Peyer's patch (tissue), 4 donors: ENCODE measurements around the gene LIPC. TPM values are rescaled to one million over a fixed set of nuclear protein-coding genes. Genes with fewer than 3 reads are reported as not detected.

Experiments used
- DNase-seq, 3 donors: peaks; one replicate each; pipeline ENCODE4 v3.0.0-alpha.2; 2017 to 2019
- H3K27ac ChIP-seq, 4 donors: fragments of 200-600 bp; sonication (generic); one replicate each; pipeline ENCODE4 v1.5.1; 2016 to 2019
- H3K27me3 ChIP-seq, 2 donors: fragments of 200-600 bp; sonication (generic); one replicate each; pipeline ENCODE4 v1.5.1; 2019
- H3K36me3 ChIP-seq, 3 donors: fragments of 200-600 bp; sonication (generic); one replicate each; pipeline ENCODE4 v1.5.1; 2016 to 2019
- H3K4me1 ChIP-seq, 4 donors: fragments of 200-600 bp; sonication (generic); one replicate each; pipeline ENCODE4 v1.5.1; 2016 to 2019
- H3K4me3 ChIP-seq, 4 donors: fragments of 200-600 bp; sonication (generic); 1 replicate in 3 of 4; 2 replicates in 1 of 4; pipeline ENCODE4 v1.5.1; 2016 to 2019; ENCODE audit warnings: mild to moderate bottlenecking in 1 of 4
- H3K9me3 ChIP-seq, 4 donors: fragments of 200-600 bp; sonication (generic); one replicate each; pipeline ENCODE4 v1.5.1; 2016 to 2019; ENCODE audit warnings: mild to moderate bottlenecking in 1 of 4
- POLR2A ChIP-seq, 2 donors: fragments of 450-650 bp; IDR thresholded peaks; one replicate each; pipeline ENCODE4 v1.5.1; 2017; ENCODE audit warnings: antibody characterized with exemption in 2 of 2, mild to moderate bottlenecking in 2 of 2, moderate library complexity in 2 of 2
- total RNA-seq, 4 donors: library from RNA; depleted of rRNA; stranded (reverse); fragments of >200 nt; gene quantifications; one replicate each; pipeline ENCODE4 v1.1.0, GENCODE V29; 2016
- TF ChIP-seq, protein P1 (sequence below), 6 experiments: fragments of 450-650 bp in 4 of 6; fragments of 200-600 bp in 2 of 6; sonication (generic) in 1 of 6; IDR thresholded peaks; one replicate each; pipeline ENCODE4 v1.5.1; 2017 to 2019; ENCODE audit warnings: antibody characterized with exemption in 6 of 6, mild to moderate bottlenecking in 3 of 6, moderate library complexity in 1 of 6

The LIPC gene
- total RNA-seq, 4 donors from 2014 or later: 0.40 to 8.9 (median 1.0) TPM; not detected in 1

DNA sequence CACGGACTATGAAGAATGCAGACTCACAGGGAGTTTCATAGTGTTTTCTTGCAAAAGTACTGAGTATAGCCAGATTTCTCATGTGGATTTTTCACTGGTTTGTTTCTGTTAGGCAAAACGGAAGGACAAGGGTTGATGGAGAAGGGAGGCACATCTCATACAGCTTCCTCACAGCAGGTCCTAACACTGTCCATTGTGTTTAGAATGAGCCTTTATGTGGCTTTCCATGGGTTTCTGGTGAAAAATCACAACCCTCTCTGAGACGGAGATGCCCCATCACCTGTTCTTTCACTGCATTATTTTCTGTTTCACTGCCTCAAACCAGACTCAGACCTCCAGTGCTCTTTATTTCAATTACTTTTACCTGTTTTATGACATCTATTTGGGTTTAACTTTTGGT lies 25.0 kb upstream of the LIPC start:
- TF ChIP-seq POLR2A (IDR thresholded peaks at IDR 0.05): no peak
- TF ChIP-seq, protein P1, sequence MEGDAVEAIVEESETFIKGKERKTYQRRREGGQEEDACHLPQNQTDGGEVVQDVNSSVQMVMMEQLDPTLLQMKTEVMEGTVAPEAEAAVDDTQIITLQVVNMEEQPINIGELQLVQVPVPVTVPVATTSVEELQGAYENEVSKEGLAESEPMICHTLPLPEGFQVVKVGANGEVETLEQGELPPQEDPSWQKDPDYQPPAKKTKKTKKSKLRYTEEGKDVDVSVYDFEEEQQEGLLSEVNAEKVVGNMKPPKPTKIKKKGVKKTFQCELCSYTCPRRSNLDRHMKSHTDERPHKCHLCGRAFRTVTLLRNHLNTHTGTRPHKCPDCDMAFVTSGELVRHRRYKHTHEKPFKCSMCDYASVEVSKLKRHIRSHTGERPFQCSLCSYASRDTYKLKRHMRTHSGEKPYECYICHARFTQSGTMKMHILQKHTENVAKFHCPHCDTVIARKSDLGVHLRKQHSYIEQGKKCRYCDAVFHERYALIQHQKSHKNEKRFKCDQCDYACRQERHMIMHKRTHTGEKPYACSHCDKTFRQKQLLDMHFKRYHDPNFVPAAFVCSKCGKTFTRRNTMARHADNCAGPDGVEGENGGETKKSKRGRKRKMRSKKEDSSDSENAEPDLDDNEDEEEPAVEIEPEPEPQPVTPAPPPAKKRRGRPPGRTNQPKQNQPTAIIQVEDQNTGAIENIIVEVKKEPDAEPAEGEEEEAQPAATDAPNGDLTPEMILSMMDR (IDR thresholded peaks at IDR 0.05): no peak
- no peaks in the 10 kb centered on the region for H3K36me3 ChIP-seq
- no peak overlapping the region for H3K27ac ChIP-seq
- no peaks in the 10 kb centered on the region for H3K9me3 ChIP-seq
- H3K4me1 ChIP-seq: no peaks in the 10 kb centered on the region
- no peak for DNase-seq
- H3K27me3 ChIP-seq: no peaks in the 10 kb centered on the region
- H3K4me3 ChIP-seq: no peak overlapping the region

DNA sequence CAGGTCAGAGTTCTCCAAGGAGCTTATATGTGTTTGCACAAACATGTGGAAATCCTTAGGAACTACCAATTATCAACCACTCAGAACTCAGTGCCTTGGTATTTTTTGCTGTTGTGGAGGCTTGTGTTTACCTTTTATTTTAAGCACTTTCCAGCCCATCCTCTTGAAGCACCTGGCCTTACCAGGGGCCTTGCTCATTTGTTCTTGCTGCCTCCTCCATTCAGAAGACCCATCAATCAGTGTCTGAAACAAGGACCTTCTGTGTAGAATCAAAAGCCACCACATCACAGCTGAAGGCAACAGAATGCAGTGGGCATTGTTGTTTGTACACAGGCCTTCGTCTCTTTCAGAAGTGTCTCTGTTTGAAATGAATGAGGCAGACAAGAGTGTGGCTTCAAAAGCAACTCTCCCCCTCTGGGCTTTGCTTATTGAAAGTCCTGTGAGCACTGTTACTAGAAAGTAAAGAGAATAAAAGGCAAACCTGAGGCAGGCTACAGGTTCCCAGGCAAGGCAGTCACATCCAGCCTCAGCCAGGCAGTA lies 24.5 kb upstream of the LIPC start:
- Histone ChIP-seq H3K9me3 (no peaks in the 10 kb centered on the region), H3K36me3 (no peaks in the 10 kb centered on the region), H3K27ac (no peak overlapping the region), H3K4me3 (no peak overlapping the region), H3K4me1 (no peaks in the 10 kb centered on the region), H3K27me3 (no peaks in the 10 kb centered on the region)
- TF ChIP-seq, protein P1 (IDR thresholded peaks at IDR 0.05): no peak
- TF ChIP-seq POLR2A (IDR thresholded peaks at IDR 0.05): no peak
- no peak for DNase-seq

DNA sequence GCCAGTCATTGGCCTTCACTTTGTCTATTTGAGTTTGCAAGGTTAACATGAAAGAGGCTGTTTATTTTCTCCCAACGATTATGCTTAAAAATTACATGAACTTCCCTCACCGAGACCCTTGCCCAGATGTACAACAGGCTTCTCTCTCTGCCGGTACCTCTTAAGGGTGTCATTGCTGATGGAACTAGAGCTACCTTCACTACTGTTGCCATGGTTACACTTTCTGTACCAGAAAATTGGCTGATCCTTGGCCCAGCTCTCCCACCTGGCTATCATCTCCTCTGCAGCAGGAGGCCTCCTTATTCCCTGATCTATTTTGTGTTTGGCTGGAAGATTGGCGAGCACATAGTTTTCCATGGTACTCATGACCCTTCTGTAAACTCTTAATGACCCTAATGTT lies 24.0 kb upstream of the LIPC start:
- no peak overlapping the region for H3K4me3 ChIP-seq
- no peaks in the 10 kb centered on the region for H3K27me3 ChIP-seq
- no peak for DNase-seq
- no peak overlapping the region for H3K27ac ChIP-seq
- no peaks in the 10 kb centered on the region for H3K4me1 ChIP-seq
- no peaks in the 10 kb centered on the region for H3K36me3 ChIP-seq
- no peaks in the 10 kb centered on the region for H3K9me3 ChIP-seq
- TF ChIP-seq, protein P1 (IDR thresholded peaks at IDR 0.05): no peak
- TF ChIP-seq POLR2A (IDR thresholded peaks at IDR 0.05): no peak

DNA sequence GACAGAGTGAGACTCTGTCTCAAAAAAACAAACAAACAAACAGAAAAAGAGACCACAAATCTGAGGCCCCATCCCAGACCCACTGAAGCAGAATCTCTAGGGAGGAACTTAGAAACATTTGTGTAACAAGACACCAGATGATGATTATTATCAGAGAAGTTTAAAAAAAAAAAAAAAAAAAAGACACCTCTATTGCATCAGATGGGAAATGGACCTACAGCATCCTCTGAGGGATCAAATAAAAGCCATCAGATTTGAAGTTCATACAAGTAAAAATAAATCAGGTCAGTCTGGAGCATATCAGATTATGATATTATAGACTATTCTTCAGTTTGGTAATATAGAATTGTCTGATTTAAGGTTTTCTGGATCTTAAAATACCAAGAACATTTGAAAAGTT lies 21.9 kb upstream of the LIPC start:
- H3K27ac ChIP-seq: peak overlapping the region in 1 of 4 donors; percentile 21
- no peak for DNase-seq
- TF ChIP-seq, protein P1 (IDR thresholded peaks at IDR 0.05): no peak
- TF ChIP-seq POLR2A (IDR thresholded peaks at IDR 0.05): no peak
- no peaks in the 10 kb centered on the region for H3K36me3 ChIP-seq
- H3K27me3 ChIP-seq: no peaks in the 10 kb centered on the region
- H3K4me3 ChIP-seq: no peak overlapping the region
- H3K4me1 ChIP-seq: no peaks in the 10 kb centered on the region
- no peaks in the 10 kb centered on the region for H3K9me3 ChIP-seq

DNA sequence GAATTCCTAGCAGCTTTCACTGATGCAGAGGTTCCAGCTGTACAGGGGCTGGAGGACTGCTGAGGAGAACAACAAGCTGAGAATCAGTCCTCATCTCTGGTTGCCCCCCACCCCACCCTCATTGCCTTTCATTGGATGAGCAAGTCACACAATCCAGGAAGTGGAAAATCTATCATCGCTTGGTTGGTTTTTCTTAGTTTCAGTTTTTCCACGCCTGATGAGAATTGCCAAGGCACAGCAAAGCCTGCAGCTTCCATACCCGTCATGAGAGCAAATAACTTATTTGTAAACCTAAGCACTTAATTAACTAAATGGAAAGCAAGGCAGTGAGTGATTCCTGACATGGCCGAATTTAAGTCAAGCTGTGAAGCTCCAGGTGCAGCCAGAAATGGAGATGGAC lies 21.4 kb upstream of the LIPC start:
- no peaks in the 10 kb centered on the region for H3K4me1 ChIP-seq
- H3K4me3 ChIP-seq: peak overlapping the region in 3 of 4 donors; percentile 17 to 31 (median 20)
- no peak for DNase-seq
- no peaks in the 10 kb centered on the region for H3K9me3 ChIP-seq
- no peaks in the 10 kb centered on the region for H3K36me3 ChIP-seq
- H3K27ac ChIP-seq: peak overlapping the region in 1 of 4 donors; percentile 21
- H3K27me3 ChIP-seq: no peaks in the 10 kb centered on the region
- no peak for TF ChIP-seq POLR2A (IDR thresholded peaks at IDR 0.05)
- TF ChIP-seq, protein P1 (IDR thresholded peaks at IDR 0.05): no peak

DNA sequence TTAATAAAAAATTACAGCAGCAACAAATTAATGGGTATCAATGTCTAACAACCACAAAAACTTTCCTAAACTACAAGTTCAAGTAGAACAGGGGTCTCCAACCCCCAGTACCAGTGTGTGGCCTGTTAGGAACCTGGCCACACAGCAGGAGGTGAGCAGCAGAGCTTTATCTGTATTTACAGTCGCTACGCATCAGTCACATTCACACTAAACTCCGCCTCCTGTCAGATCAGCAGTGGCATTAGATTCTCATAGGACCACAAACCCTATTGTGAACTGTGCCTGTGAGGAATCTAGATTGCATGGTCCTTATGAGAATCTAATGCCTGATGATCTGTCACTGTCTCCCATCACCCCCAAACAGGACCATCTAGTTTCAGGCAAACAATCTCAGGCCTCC lies 18.5 kb upstream of the LIPC start:
- no peak for DNase-seq
- no peaks in the 10 kb centered on the region for H3K36me3 ChIP-seq
- H3K4me1 ChIP-seq: no peaks in the 10 kb centered on the region
- no peak overlapping the region for H3K4me3 ChIP-seq
- H3K27ac ChIP-seq: no peak overlapping the region
- TF ChIP-seq, protein P1 (IDR thresholded peaks at IDR 0.05): no peak
- no peak for TF ChIP-seq POLR2A (IDR thresholded peaks at IDR 0.05)
- no peaks in the 10 kb centered on the region for H3K27me3 ChIP-seq
- no peaks in the 10 kb centered on the region for H3K9me3 ChIP-seq
